IMR-90 (cell line): ENCODE results near the gene CYTH2.

Experiments
- CTCF ChIP-seq: conservative IDR thresholded peaks from 2 replicates; pipeline ENCODE4 v1.5.1; 2012; ENCODE audit warnings: mild to moderate bottlenecking, low read depth, low read length, improper control_type of control experiment
- RFX5 ChIP-seq: IDR thresholded peaks from 2 replicates; pipeline ENCODE4 v1.8.0; 2012; ENCODE audit warnings: low read depth, mild to moderate bottlenecking, low read length, moderate library complexity

DNA sequence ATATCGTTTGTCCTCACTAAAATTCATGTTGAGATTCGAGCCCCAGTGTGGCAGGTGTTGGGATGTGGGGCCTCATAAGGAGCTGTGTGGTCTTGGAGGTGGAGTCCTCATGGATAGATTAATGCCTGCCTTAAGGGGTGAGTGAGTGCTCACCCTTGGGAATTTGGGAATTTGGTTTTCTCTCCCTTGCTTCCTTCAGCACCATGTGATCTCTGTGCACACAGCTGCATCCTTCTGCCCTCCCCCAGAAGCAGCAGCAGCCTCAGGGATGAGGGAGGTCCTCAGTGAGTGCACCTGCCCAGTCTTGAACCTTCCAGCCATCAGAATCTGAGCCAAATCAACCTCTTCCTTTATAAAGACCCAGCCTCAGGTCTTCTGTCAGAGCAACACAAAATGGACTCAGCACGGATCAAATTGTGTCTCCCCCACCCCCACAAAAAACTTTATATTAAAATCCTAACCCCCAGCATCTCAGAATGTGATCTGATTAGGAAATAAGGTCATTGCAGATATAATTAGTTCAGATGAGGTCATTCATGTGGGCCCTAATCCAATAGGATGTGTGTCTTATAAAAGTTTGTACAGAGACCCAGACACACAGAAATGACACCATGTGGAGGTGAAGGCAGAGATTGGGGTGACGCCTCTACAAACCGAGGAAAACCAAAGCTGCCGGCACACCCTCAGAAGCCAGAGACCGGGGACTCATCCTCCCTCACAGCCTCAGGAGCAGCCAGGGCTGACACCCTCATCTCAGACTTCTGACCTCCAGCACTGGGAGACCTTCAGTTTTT, 12.9 kb downstream of the CYTH2 start:
- TF ChIP-seq RFX5, result no peak
- TF ChIP-seq CTCF, result no peak
